Spleen (tissue), 11 donors: ENCODE data around the gene GRM1. TPM values are rescaled to one million over a fixed set of nuclear protein-coding genes. Genes with fewer than 3 reads are reported as not detected.

ENCODE experiments used
- DNase-seq: peaks from one replicate; pipeline ENCODE4 v3.0.0-alpha.2; 2020
- H3K27ac ChIP-seq, 8 donors: fragments of 200-600 bp; sonication (generic) in 7 of 8; 1 replicate in 4 of 8; 2 replicates in 4 of 8; pipeline versions ENCODE4 v1.5.0 to v1.8.0; 2016 to 2021; ENCODE audit warnings: inconsistent platforms in 4 of 8, mild to moderate bottlenecking in 4 of 8, moderate library complexity in 1 of 8
- H3K27me3 ChIP-seq, 7 donors: fragments of 200-600 bp; sonication (generic) in 6 of 7; replicated peaks in 1 of 7; 1 replicate in 4 of 7; 2 replicates in 3 of 7; pipeline versions ENCODE4 v1.5.0 to v1.8.0; 2016 to 2021; ENCODE audit warnings: inconsistent platforms in 3 of 7, mild to moderate bottlenecking in 1 of 7
- H3K36me3 ChIP-seq, 6 donors: fragments of 200-600 bp; sonication (generic) in 5 of 6; 1 replicate in 4 of 6; 2 replicates in 2 of 6; pipeline versions ENCODE4 v1.5.0 to v1.8.0; 2016 to 2021; ENCODE audit warnings: inconsistent platforms in 2 of 6
- H3K4me1 ChIP-seq, 6 donors: fragments of 200-600 bp; sonication (generic) in 5 of 6; 1 replicate in 3 of 6; 2 replicates in 3 of 6; pipeline versions ENCODE4 v1.5.0 to v1.8.0; 2016 to 2021; ENCODE audit warnings: inconsistent platforms in 3 of 6
- H3K4me3 ChIP-seq, 8 donors: fragments of 200-600 bp; sonication (generic) in 7 of 8; 1 replicate in 4 of 8; 2 replicates in 4 of 8; pipeline versions ENCODE4 v1.5.0 to v1.8.0; 2016 to 2021; ENCODE audit warnings: inconsistent platforms in 4 of 8, mild to moderate bottlenecking in 4 of 8, moderate library complexity in 2 of 8
- H3K9me3 ChIP-seq, 8 donors: fragments of 200-600 bp; sonication (generic) in 7 of 8; 1 replicate in 4 of 8; 2 replicates in 4 of 8; pipeline versions ENCODE4 v1.5.0 to v1.8.0; 2016 to 2021; ENCODE audit warnings: inconsistent platforms in 4 of 8
- CTCF ChIP-seq, 11 experiments: fragments of 200-600 bp in 7 of 11; fragments of 450-650 bp in 4 of 11; sonication (generic) in 4 of 11; IDR thresholded peaks in 8 of 11; conservative IDR thresholded peaks in 3 of 11; 1 replicate in 7 of 11; 2 replicates in 4 of 11; pipeline versions ENCODE4 v1.4.0 to v1.8.0; 2016 to 2021; ENCODE audit warnings: antibody characterized with exemption in 11 of 11, inconsistent platforms in 4 of 11, mild to moderate bottlenecking in 1 of 11
- POLR2A ChIP-seq, 3 donors: fragments of 450-650 bp; IDR thresholded peaks; one replicate each; pipeline ENCODE4 v1.5.1; 2017; ENCODE audit warnings: antibody characterized with exemption in 3 of 3, mild to moderate bottlenecking in 1 of 3
- POLR2AphosphoS5 ChIP-seq, 3 donors: sonication (generic); formaldehyde crosslinking; IDR thresholded peaks; one replicate each; pipeline ENCODE4 v1.5.1; 2017; ENCODE audit warnings: antibody characterized with exemption in 3 of 3
- WGBS, 5 donors: extraction: QIAGEN DNeasy Blood & Tissue Kit in 3 of 5; methylation state at CpG; one replicate each; pipeline versions ENCODE4 v1.1.5 to v1.1.7; 2013 to 2018; 5-methylcytosine and 5-hydroxymethylcytosine counted together
- intact Hi-C: fragments of 100-400 bp; cut with DNase I; formaldehyde crosslinking; loops from one replicate; pipeline ENCODE4 v1.15.0; 2023; ENCODE audit warnings: low total_unique reads
- polyA plus RNA-seq, 3 donors: library from polyadenylated mRNA; stranded (reverse); fragments of 200-250 nt; gene quantifications; one replicate each; pipeline ENCODE4 v1.2.1, GENCODE V29; 2013
- total RNA-seq, 7 donors: library from RNA; depleted of rRNA in 3 of 7; stranded (reverse); fragments of >200 nt in 3 of 7; fragmentation: NEBNext Ultra II Directional in 4 of 7; extraction: Animal tissue kit (Norgen Biotek cat#: 25700) in 4 of 7; gene quantifications; one replicate each; pipeline versions ENCODE4 v1.1.0 to v1.2.1, GENCODE V29; 2016 to 2021
- donor health status: healthy with polysubstance abuse.
- donor health status: DM: no; HTN: no; CAD: no; lungs with moderate emphysema.
- donor health status: DM: no; HTN: no; CAD: no.
- donor health status: Bipolar disorder and iron deficiency.
- donor health status: healthy.
- donor health status: DM: no; HTN: no; CAD: no.
- donor health status: DM: yes; HTN: yes; CAD: no.

The GRM1 gene
- total and polyA plus RNA-seq, 10 donors, result under 0.01 to 0.19 (median 0.09) TPM; not detected in 3

- intact Hi-C loops, result no loop called here
- Histone ChIP-seq H3K36me3 (no peaks in the 10 kb centered on the region), H3K9me3 (peaks cover 0 to 12% (median 3%) of the 10 kb centered on the region in 8 donors), H3K4me3 (no peak overlapping the region), H3K27ac (no peak overlapping the region), H3K27me3 (no peaks in the 10 kb centered on the region), H3K4me1 (no peaks in the 10 kb centered on the region)
- no peak for TF ChIP-seq CTCF (IDR thresholded peaks at IDR 0.05 in 8 of 11, conservative IDR thresholded peaks at IDR 0.05 in 3 of 11)
- TF ChIP-seq POLR2A (IDR thresholded peaks at IDR 0.05), result no peak
- no peak for TF ChIP-seq POLR2AphosphoS5 (IDR thresholded peaks at IDR 0.05)
- no peak for DNase-seq
- WGBS, 5 donors, result 73 to 85% (median 76%) methylated on average over 1 of the region's 1 CpG
These were observed 338.2 kb downstream of the GRM1 start for GRCh38 chr6:146367061-146367460.

GRCh38 chr6:146369866-146370265 is 341.0 kb downstream of the GRM1 start:
- Histone ChIP-seq H3K36me3 (no peaks in the 10 kb centered on the region), H3K4me1 (no peaks in the 10 kb centered on the region), H3K9me3 (peaks cover 0 to 18% (median 6%) of the 10 kb centered on the region in 8 donors), H3K27ac (no peak overlapping the region), H3K4me3 (no peak overlapping the region), H3K27me3 (no peaks in the 10 kb centered on the region)
- DNase-seq, result no peak
- no peak for TF ChIP-seq CTCF (IDR thresholded peaks at IDR 0.05 in 8 of 11, conservative IDR thresholded peaks at IDR 0.05 in 3 of 11)
- no peak for TF ChIP-seq POLR2AphosphoS5 (IDR thresholded peaks at IDR 0.05)
- TF ChIP-seq POLR2A (IDR thresholded peaks at IDR 0.05), result no peak
- 84 to 94% (median 89%) methylated on average over 1 of the region's 1 CpG for WGBS, 5 donors
- intact Hi-C loops, result no loop called here

GRCh38 chr6:146381486-146381885 is 352.6 kb downstream of the GRM1 start:
- peaks cover 0 to 6% (median 0%) of the 10 kb centered on the region in 8 donors for H3K9me3 ChIP-seq
- H3K4me3 ChIP-seq, result no peak overlapping the region
- intact Hi-C loops, result no loop called here
- no peaks in the 10 kb centered on the region for H3K4me1 ChIP-seq
- TF ChIP-seq CTCF (IDR thresholded peaks at IDR 0.05 in 8 of 11, conservative IDR thresholded peaks at IDR 0.05 in 3 of 11) (no peak), POLR2A (IDR thresholded peaks at IDR 0.05) (no peak), POLR2AphosphoS5 (IDR thresholded peaks at IDR 0.05) (no peak)
- 78 to 88% (median 81%) methylated on average over 3 of the region's 3 CpGs for WGBS, 5 donors
- H3K36me3 ChIP-seq, result no peaks in the 10 kb centered on the region
- H3K27me3 ChIP-seq, result no peaks in the 10 kb centered on the region
- H3K27ac ChIP-seq, result no peak overlapping the region
- DNase-seq, result no peak

GRCh38 chr6:146388736-146389364 is 360.0 kb downstream of the GRM1 start:
- 70 to 82% (median 75%) methylated on average over 3 of the region's 3 CpGs for WGBS, 5 donors
- Histone ChIP-seq H3K27me3 (no peaks in the 10 kb centered on the region), H3K4me1 (no peaks in the 10 kb centered on the region), H3K27ac (no peak overlapping the region), H3K4me3 (no peak overlapping the region), H3K9me3 (peaks cover 0 to 3% (median 0%) of the 10 kb centered on the region in 8 donors), H3K36me3 (no peaks in the 10 kb centered on the region)
- no peak for TF ChIP-seq CTCF (IDR thresholded peaks at IDR 0.05 in 8 of 11, conservative IDR thresholded peaks at IDR 0.05 in 3 of 11)
- TF ChIP-seq POLR2A (IDR thresholded peaks at IDR 0.05), result no peak
- no peak for TF ChIP-seq POLR2AphosphoS5 (IDR thresholded peaks at IDR 0.05)
- no peak for DNase-seq
- intact Hi-C loops, result no loop called here
